Measurements from ENCODE around the gene DGKD. TPM values are rescaled to one million over a fixed set of nuclear protein-coding genes. Genes with fewer than 3 reads are reported as not detected.

Gene DGKD
- total RNA-seq, 1 donor from 2014 or later: 69.3 TPM

- Histone ChIP-seq H3K36me3 (peaks cover 49% of the 10 kb centered on the region), H3K27me3 (ENCODE audit: low read depth) (no peaks in the 10 kb centered on the region), H3K9me3 (no peaks in the 10 kb centered on the region), H3K4me1 (no peaks in the 10 kb centered on the region), H3K27ac (no peak overlapping the region), H3K4me3 (no peak overlapping the region)
- intact Hi-C loops (cut with DNase I): no loop called here
- no peak for DNase-seq
- no peak for ATAC-seq
- TF ChIP-seq CTCF (IDR thresholded peaks at IDR 0.05): no peak
These were observed 165.7 kb downstream of the DGKD start for GRCh38 chr2:233519787-233520611.

Other genes starting within 250 kb of the DGKD start
- 21.4 TPM for gene ATG16L1, start 102.8 kb upstream of the DGKD start, total RNA-seq
- not detected for gene SAG, start 46.7 kb upstream of the DGKD start, total RNA-seq
- gene USP40, start 212.3 kb downstream of the DGKD start, total RNA-seq: 45.4 TPM

Data from lower lobe of right lung (tissue), 2 donors.